Keratinocyte (primary cell): ENCODE data around the gene SCFD1. TPM values are rescaled to one million over a fixed set of nuclear protein-coding genes. Genes with fewer than 3 reads are reported as not detected.

Experiments used
- DNase-seq: peaks from one replicate; pipeline ENCODE4 v3.0.0-alpha.2; 2011; ENCODE audit warnings: low read depth, missing footprints, low spot score
- FAIRE-seq: peaks from 2 replicates; lab custom pipeline; 2011; peaks lifted over from hg19 to GRCh38; lab: Jason Lieb, UNC
- H2AFZ ChIP-seq: 2 replicates; pipeline ENCODE4 v1.6.0; 2012; ENCODE audit warnings: low read length, control low read depth, inconsistent platforms; ENCODE audit not compliant: control insufficient read depth
- H3K27ac ChIP-seq: 2 replicates; pipeline ENCODE4 v1.5.1; 2011; ENCODE audit warnings: low read length; ENCODE audit not compliant: control insufficient read depth, insufficient read depth
- H3K27me3 ChIP-seq: 3 replicates; pipeline ENCODE4 v1.6.0; 2011; ENCODE audit warnings: low read length; ENCODE audit not compliant: control insufficient read depth, insufficient read depth; ENCODE audit errors: extremely low read depth
- H3K36me3 ChIP-seq, 2 experiments: 2 replicates in 1 of 2; 3 replicates in 1 of 2; pipeline ENCODE4 v1.5.1; 2011; ENCODE audit warnings: low read length in 2 of 2, mild to moderate bottlenecking in 1 of 2; ENCODE audit not compliant: control insufficient read depth in 2 of 2, insufficient read depth in 2 of 2; ENCODE audit errors: extremely low read depth in 1 of 2
- H3K4me1 ChIP-seq: 3 replicates; pipeline ENCODE4 v1.5.1; 2011; ENCODE audit warnings: low read length; ENCODE audit not compliant: control insufficient read depth, insufficient read depth; ENCODE audit errors: extremely low read depth
- H3K4me2 ChIP-seq: 3 replicates; pipeline ENCODE4 v1.6.0; 2011; ENCODE audit warnings: low read depth, low read length; ENCODE audit not compliant: control insufficient read depth, insufficient read depth; ENCODE audit errors: extremely low read depth
- H3K4me3 ChIP-seq, 3 experiments: fragments of 200-600 bp in 1 of 3; sonication (generic) in 1 of 3; 2 replicates in 2 of 3; 3 replicates in 1 of 3; pipeline ENCODE4 v1.5.1; 2011 to 2016; ENCODE audit warnings: low read length in 3 of 3, mild to moderate bottlenecking in 3 of 3, control low read depth in 2 of 3, inconsistent platforms in 1 of 3, low read depth in 1 of 3, mixed read lengths in 1 of 3, mixed run types in 1 of 3, moderate library complexity in 1 of 3; ENCODE audit not compliant: control insufficient read depth in 2 of 3, insufficient read depth in 2 of 3; ENCODE audit errors: extremely low read depth in 1 of 3
- H3K79me2 ChIP-seq: 2 replicates; pipeline ENCODE4 v1.6.0; 2012; ENCODE audit warnings: low read length; ENCODE audit not compliant: control insufficient read depth, insufficient read depth
- H3K9ac ChIP-seq: 3 replicates; pipeline ENCODE4 v1.6.0; 2011; ENCODE audit warnings: low read length; ENCODE audit not compliant: control insufficient read depth, insufficient read depth; ENCODE audit errors: extremely low read depth
- H3K9me1 ChIP-seq: 3 replicates; pipeline ENCODE4 v1.6.0; 2011; ENCODE audit warnings: low read length; ENCODE audit not compliant: control insufficient read depth, insufficient read depth; ENCODE audit errors: extremely low read depth
- H3K9me3 ChIP-seq: 2 replicates; pipeline ENCODE4 v1.5.1; 2012; ENCODE audit warnings: low read depth, low read length; ENCODE audit not compliant: control insufficient read depth
- H4K20me1 ChIP-seq: 3 replicates; pipeline ENCODE4 v1.6.0; 2011; ENCODE audit warnings: low read length; ENCODE audit not compliant: control insufficient read depth, insufficient read depth; ENCODE audit errors: extremely low read depth
- EZH2 ChIP-seq: IDR thresholded peaks from one replicate; pipeline ENCODE4 v1.6.1; 2012; ENCODE audit warnings: inconsistent platforms, mild to moderate bottlenecking, low read length, moderate library complexity
- dilution Hi-C: fragments of 300-500 bp; cut with MboI; formaldehyde crosslinking; loops from one replicate; pipeline ENCODE4 v1.7.0; 2020; ENCODE audit warnings: low sequenced_read_pairs; ENCODE audit not compliant: extremely low pct_ligation_motif_present
- polyA plus RNA-seq, 5 experiments: library from polyadenylated mRNA; depleted of rRNA in 3 of 5; stranded (reverse) in 3 of 5; stranded (forward) in 1 of 5; unstranded in 1 of 5; fragments of >200 nt; gene quantifications; 1 replicate in 1 of 5; 2 replicates in 3 of 5; 3 replicates in 1 of 5; pipeline versions ENCODE4 v1.2.1 to v1.2.3, GENCODE V29; 2011 to 2012; ENCODE audit warnings: missing spikeins in 2 of 5, low read depth in 1 of 5, low replicate concordance in 1 of 5
- TF ChIP-seq, protein P1 (sequence below), 3 experiments: IDR thresholded peaks in 1 of 3; conservative IDR thresholded peaks in 1 of 3; optimal IDR thresholded peaks in 1 of 3; 2 replicates in 2 of 3; 3 replicates in 1 of 3; pipeline versions ENCODE3 to v1.5.1; 2011; ENCODE audit warnings: low read length in 3 of 3, mild to moderate bottlenecking in 3 of 3, moderate library complexity in 2 of 3, control low read depth in 1 of 3, inconsistent platforms in 1 of 3; ENCODE audit not compliant: insufficient read depth in 2 of 3; ENCODE audit errors: extremely low read depth in 1 of 3

SCFD1 gene
- polyA plus RNA-seq, 1 donor (not counting 4 experiments of a cell fraction or from before 2014, with no cell fraction given) = 100 TPM

- Histone ChIP-seq H3K4me3 (no peak overlapping the region), H2AFZ (no peak overlapping the region), H3K27ac (no peak overlapping the region), H3K9me3 (no peaks in the 10 kb centered on the region), H3K36me3 (no peaks in the 10 kb centered on the region), H3K4me2 (no peak overlapping the region), H3K27me3 (peaks cover 18% of the 10 kb centered on the region), H3K79me2 (no peaks in the 10 kb centered on the region), H3K9me1 (no peaks in the 10 kb centered on the region), H3K9ac (no peak overlapping the region), H4K20me1 (no peaks in the 10 kb centered on the region), H3K4me1 (no peaks in the 10 kb centered on the region)
- dilution Hi-C loops = no loop called here
- TF ChIP-seq, protein P1, sequence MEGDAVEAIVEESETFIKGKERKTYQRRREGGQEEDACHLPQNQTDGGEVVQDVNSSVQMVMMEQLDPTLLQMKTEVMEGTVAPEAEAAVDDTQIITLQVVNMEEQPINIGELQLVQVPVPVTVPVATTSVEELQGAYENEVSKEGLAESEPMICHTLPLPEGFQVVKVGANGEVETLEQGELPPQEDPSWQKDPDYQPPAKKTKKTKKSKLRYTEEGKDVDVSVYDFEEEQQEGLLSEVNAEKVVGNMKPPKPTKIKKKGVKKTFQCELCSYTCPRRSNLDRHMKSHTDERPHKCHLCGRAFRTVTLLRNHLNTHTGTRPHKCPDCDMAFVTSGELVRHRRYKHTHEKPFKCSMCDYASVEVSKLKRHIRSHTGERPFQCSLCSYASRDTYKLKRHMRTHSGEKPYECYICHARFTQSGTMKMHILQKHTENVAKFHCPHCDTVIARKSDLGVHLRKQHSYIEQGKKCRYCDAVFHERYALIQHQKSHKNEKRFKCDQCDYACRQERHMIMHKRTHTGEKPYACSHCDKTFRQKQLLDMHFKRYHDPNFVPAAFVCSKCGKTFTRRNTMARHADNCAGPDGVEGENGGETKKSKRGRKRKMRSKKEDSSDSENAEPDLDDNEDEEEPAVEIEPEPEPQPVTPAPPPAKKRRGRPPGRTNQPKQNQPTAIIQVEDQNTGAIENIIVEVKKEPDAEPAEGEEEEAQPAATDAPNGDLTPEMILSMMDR (optimal IDR thresholded peaks at IDR 0.05 in 1 of 3, IDR thresholded peaks at IDR 0.05 in 1 of 3, conservative IDR thresholded peaks at IDR 0.05 in 1 of 3; ENCODE audit: extremely low read depth in 1 of 3, insufficient read depth in 2 of 3, low read length in 3 of 3) = no peak
- no peak for TF ChIP-seq EZH2
- no peak for DNase-seq
- FAIRE-seq = no peak
Measured at GRCh38 chr14:30768791-30769190, 146.7 kb downstream of the SCFD1 start.

DNA sequence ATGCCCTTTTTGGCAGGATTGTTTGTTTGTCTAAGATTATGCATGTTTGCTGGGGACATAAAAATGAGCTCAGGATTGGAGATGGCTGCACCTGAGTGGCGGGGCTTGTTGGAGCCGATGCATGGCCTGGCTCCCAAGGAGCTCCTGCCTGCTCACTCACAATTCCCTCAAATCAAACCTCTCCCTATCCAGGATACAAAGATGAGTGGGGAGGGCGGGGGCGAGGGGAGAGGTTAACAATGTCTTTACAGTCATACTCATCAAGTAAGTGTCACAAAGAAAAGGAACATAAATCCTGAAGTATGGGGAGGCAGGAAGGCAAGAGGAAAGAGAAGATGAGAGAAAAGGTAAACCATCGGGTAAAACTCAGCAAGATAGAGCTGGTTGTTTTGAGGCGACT lies 148.3 kb downstream of the SCFD1 start:
- Histone ChIP-seq H3K36me3 (no peaks in the 10 kb centered on the region), H3K4me2 (no peak overlapping the region), H3K79me2 (no peaks in the 10 kb centered on the region), H3K27ac (no peak overlapping the region), H3K27me3 (peaks cover 18% of the 10 kb centered on the region), H3K9ac (no peak overlapping the region), H3K4me1 (no peaks in the 10 kb centered on the region), H4K20me1 (no peaks in the 10 kb centered on the region), H3K9me1 (no peaks in the 10 kb centered on the region), H3K4me3 (no peak overlapping the region), H2AFZ (no peak overlapping the region), H3K9me3 (no peaks in the 10 kb centered on the region)
- dilution Hi-C loops = no loop called here
- no peak for TF ChIP-seq EZH2
- TF ChIP-seq, protein P1 (optimal IDR thresholded peaks at IDR 0.05 in 1 of 3, IDR thresholded peaks at IDR 0.05 in 1 of 3, conservative IDR thresholded peaks at IDR 0.05 in 1 of 3; ENCODE audit: extremely low read depth in 1 of 3, insufficient read depth in 2 of 3, low read length in 3 of 3) = no peak
- DNase-seq (no peak), FAIRE-seq (no peak)
